Esophagus muscularis mucosa (tissue), 3 donors: Measurements from ENCODE around the gene PPP1R27.

Experiments used
- POLR2A ChIP-seq: fragments of 450-650 bp; IDR thresholded peaks from one replicate; pipeline ENCODE4 v1.6.1; 2017; ENCODE audit warnings: antibody characterized with exemption, moderate library complexity, mild to moderate bottlenecking, low read depth
- TF ChIP-seq, protein P1 (sequence below), 3 experiments: fragments of 200-600 bp in 2 of 3; fragments of 450-650 bp in 1 of 3; sonication (generic) in 2 of 3; IDR thresholded peaks; one replicate each; pipeline ENCODE4 v1.5.1; 2017 to 2019; ENCODE audit warnings: antibody characterized with exemption in 3 of 3, mild to moderate bottlenecking in 2 of 3, moderate library complexity in 1 of 3

- TF ChIP-seq, protein P1, sequence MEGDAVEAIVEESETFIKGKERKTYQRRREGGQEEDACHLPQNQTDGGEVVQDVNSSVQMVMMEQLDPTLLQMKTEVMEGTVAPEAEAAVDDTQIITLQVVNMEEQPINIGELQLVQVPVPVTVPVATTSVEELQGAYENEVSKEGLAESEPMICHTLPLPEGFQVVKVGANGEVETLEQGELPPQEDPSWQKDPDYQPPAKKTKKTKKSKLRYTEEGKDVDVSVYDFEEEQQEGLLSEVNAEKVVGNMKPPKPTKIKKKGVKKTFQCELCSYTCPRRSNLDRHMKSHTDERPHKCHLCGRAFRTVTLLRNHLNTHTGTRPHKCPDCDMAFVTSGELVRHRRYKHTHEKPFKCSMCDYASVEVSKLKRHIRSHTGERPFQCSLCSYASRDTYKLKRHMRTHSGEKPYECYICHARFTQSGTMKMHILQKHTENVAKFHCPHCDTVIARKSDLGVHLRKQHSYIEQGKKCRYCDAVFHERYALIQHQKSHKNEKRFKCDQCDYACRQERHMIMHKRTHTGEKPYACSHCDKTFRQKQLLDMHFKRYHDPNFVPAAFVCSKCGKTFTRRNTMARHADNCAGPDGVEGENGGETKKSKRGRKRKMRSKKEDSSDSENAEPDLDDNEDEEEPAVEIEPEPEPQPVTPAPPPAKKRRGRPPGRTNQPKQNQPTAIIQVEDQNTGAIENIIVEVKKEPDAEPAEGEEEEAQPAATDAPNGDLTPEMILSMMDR (IDR thresholded peaks at IDR 0.05): no peak
- TF ChIP-seq POLR2A: no peak
These were observed 24.4 kb downstream of the PPP1R27 start for GRCh38 chr17:81810476-81810875.
